HepG2 (cell line): ENCODE results near the gene DENND11. TPM values are rescaled to one million over a fixed set of nuclear protein-coding genes. Genes with fewer than 3 reads are reported as not detected.

Experiments used
- ATAC-seq: fragments of 200-7000 bp; cut with Tn5 transposase; 3 replicates; pipeline ENCODE4 v1.9.1; 2020; ENCODE audit warnings: mild to moderate bottlenecking, moderate library complexity
- BruUV-seq: library from RNA; stranded (reverse); fragments of 400-500 nt; replicated peaks from 2 replicates; lab custom pipeline; 2021; lab: Mats Ljungman, UMichigan
- CTCF ChIA-PET: fragments of 300-600 bp; formaldehyde crosslinking; extraction: SDS; loops from one replicate; lab custom pipeline; 2021; ENCODE audit warnings: low total read pairs, inconsistent platforms, low intra/inter-chr PET ratio; lab: Yijun Ruan, JAX
- POLR2A ChIA-PET: fragments of 350-600 bp; sonication (Branson Sonifier 250); formaldehyde crosslinking; loops from one replicate; lab custom pipeline; 2020; ENCODE audit warnings: antibody characterized with exemption, inconsistent platforms; lab: Yijun Ruan, JAX
- DNase-seq: peaks from one replicate; pipeline ENCODE4 v3.0.0-alpha.2; 2015; ENCODE audit warnings: low spot score
- FAIRE-seq: peaks from 3 replicates; lab custom pipeline; 2011; peaks lifted over from hg19 to GRCh38; lab: Jason Lieb, UNC
- H2AFZ ChIP-seq: one replicate; pipeline ENCODE4 v1.6.1; 2011; ENCODE audit warnings: low read length, inconsistent platforms
- H3K27ac ChIP-seq: fragments of 300-600 bp; 3 replicates; pipeline ENCODE4 v1.8.0; 2011; ENCODE audit warnings: mixed run types, mild to moderate bottlenecking, mixed read lengths, low read length, inconsistent platforms; ENCODE audit not compliant: insufficient read depth; ENCODE audit errors: extremely low read length
- H3K27me3 ChIP-seq, 2 experiments: fragments of 200-600 bp in 1 of 2; 2 replicates in 1 of 2; 3 replicates in 1 of 2; pipeline versions ENCODE4 v1.6.0 to v1.8.0; 2011; ENCODE audit warnings: low read length in 2 of 2, mild to moderate bottlenecking in 2 of 2, moderate library complexity in 2 of 2, inconsistent platforms in 1 of 2; ENCODE audit not compliant: insufficient read depth in 2 of 2, control insufficient read depth in 1 of 2
- H3K36me3 ChIP-seq, 2 experiments: fragments of 200-600 bp in 1 of 2; replicated peaks in 1 of 2; 2 replicates in 1 of 2; 3 replicates in 1 of 2; pipeline versions ENCODE4 v1.5.1 to v1.8.0; 2011; ENCODE audit warnings: low read length in 2 of 2, inconsistent platforms in 1 of 2; ENCODE audit not compliant: insufficient read depth in 2 of 2, control insufficient read depth in 1 of 2
- H3K4me1 ChIP-seq: 2 replicates; pipeline ENCODE4 v1.5.1; 2012; ENCODE audit warnings: low read length, inconsistent platforms; ENCODE audit not compliant: insufficient read depth
- H3K4me2 ChIP-seq: 2 replicates; pipeline ENCODE4 v1.6.0; 2011; ENCODE audit warnings: low read depth, low read length, inconsistent platforms
- H3K4me3 ChIP-seq, 3 experiments: fragments of 200-600 bp in 1 of 3; sonication (generic), shearing (Covaris generic) in 1 of 3; replicated peaks in 1 of 3; 2 replicates each; pipeline ENCODE4 v1.5.1; 2011 to 2016; ENCODE audit warnings: low read length in 3 of 3, inconsistent platforms in 2 of 3, low read depth in 2 of 3, mild to moderate bottlenecking in 2 of 3, control low read depth in 1 of 3, mixed read lengths in 1 of 3; ENCODE audit not compliant: insufficient read depth in 1 of 3
- H3K79me2 ChIP-seq: one replicate; pipeline ENCODE4 v1.6.1; 2011; ENCODE audit warnings: low read length, inconsistent platforms; ENCODE audit not compliant: insufficient read depth
- H3K9ac ChIP-seq: 2 replicates; pipeline ENCODE4 v1.6.0; 2011; ENCODE audit warnings: mild to moderate bottlenecking, low read depth, low read length, inconsistent platforms; ENCODE audit not compliant: insufficient read depth
- H3K9me3 ChIP-seq: 2 replicates; pipeline ENCODE4 v1.5.1; 2012; ENCODE audit warnings: mild to moderate bottlenecking, low read length
- H4K20me1 ChIP-seq: 2 replicates; pipeline ENCODE4 v1.6.0; 2011; ENCODE audit warnings: inconsistent platforms, mild to moderate bottlenecking, low read length, moderate library complexity; ENCODE audit not compliant: insufficient read depth
- DPF2 ChIP-seq: sonication (generic); formaldehyde crosslinking; IDR thresholded peaks from 2 replicates; pipeline ENCODE4 v1.4.0; 2020; ENCODE audit warnings: mild to moderate bottlenecking, low read depth, missing genetic modification reagents, borderline replicate concordance
- ELF4 ChIP-seq: sonication (generic); formaldehyde crosslinking; IDR thresholded peaks from 2 replicates; pipeline ENCODE4 v1.5.0; 2020; ENCODE audit warnings: missing genetic modification reagents, mild to moderate bottlenecking, moderate library complexity, borderline replicate concordance
- PAX8 ChIP-seq: sonication (generic); formaldehyde crosslinking; IDR thresholded peaks from 2 replicates; pipeline ENCODE4 v1.8.0; 2022; ENCODE audit warnings: mild to moderate bottlenecking, missing genetic modification reagents, borderline replicate concordance
- SMYD3 ChIP-seq: sonication (generic); formaldehyde crosslinking; IDR thresholded peaks from 2 replicates; pipeline ENCODE4 v1.8.1; 2023; ENCODE audit warnings: mild to moderate bottlenecking, missing genetic modification reagents
- TEF ChIP-seq: sonication (generic); formaldehyde crosslinking; IDR thresholded peaks from 2 replicates; pipeline ENCODE4 v1.5.0; 2020; ENCODE audit warnings: missing genetic modification reagents
- ZNF232 ChIP-seq: sonication (generic); formaldehyde crosslinking; IDR thresholded peaks from 2 replicates; pipeline ENCODE4 v1.4.0; 2020; ENCODE audit warnings: missing genetic modification reagents, borderline replicate concordance
- ZNF317 ChIP-seq: sonication (generic); formaldehyde crosslinking; IDR thresholded peaks from 2 replicates; pipeline ENCODE4 v1.5.0; 2020; ENCODE audit warnings: mild to moderate bottlenecking, missing genetic modification reagents
- ZNF383 ChIP-seq: sonication (generic); formaldehyde crosslinking; IDR thresholded peaks from 2 replicates; pipeline ENCODE4 v1.4.0; 2020; ENCODE audit warnings: missing genetic modification reagents, mild to moderate bottlenecking, borderline replicate concordance
- ZNF569 ChIP-seq: sonication (generic); formaldehyde crosslinking; IDR thresholded peaks from 2 replicates; pipeline ENCODE4 v1.5.0; 2020; ENCODE audit warnings: mild to moderate bottlenecking, missing genetic modification reagents, moderate library complexity, borderline replicate concordance
- ZNF607 ChIP-seq: sonication (generic); formaldehyde crosslinking; IDR thresholded peaks from 2 replicates; pipeline ENCODE4 v1.5.1; 2020; ENCODE audit warnings: missing genetic modification reagents, mild to moderate bottlenecking, borderline replicate concordance
- ZSCAN12 ChIP-seq: sonication (generic); formaldehyde crosslinking; IDR thresholded peaks from 2 replicates; pipeline ENCODE4 v1.9.0; 2021; ENCODE audit warnings: mild to moderate bottlenecking, missing genetic modification reagents
- WGBS: methylation state at CpG from one replicate; pipeline ENCODE4 v1.1.6; 2017; ENCODE audit warnings: low lambda C conversion rate; 5-methylcytosine and 5-hydroxymethylcytosine counted together
- in situ Hi-C: cut with HindIII; loops from 2 replicates; pipeline ENCODE4 v1.10.0; 2017; ENCODE audit warnings: low pct_unique_long_range_greater_than_20kb; ENCODE audit not compliant: extremely low pct_ligation_motif_present
- intact Hi-C: fragments of 100-400 bp; cut with micrococcal nuclease; formaldehyde crosslinking; loops from one replicate; pipeline ENCODE4 v1.10.0; 2022; ENCODE audit not compliant: unreplicated experiment
- polyA plus RNA-seq, 8 experiments: library from polyadenylated mRNA; depleted of rRNA in 3 of 8; stranded (reverse) in 7 of 8; unstranded in 1 of 8; fragments of >200 nt; fragmentation: Illumina TruSeq in 4 of 8; extraction: Trizol in 4 of 8; gene quantifications; 2 replicates each; pipeline versions ENCODE4 v1.2.1 to v1.2.3, GENCODE V29; 2011 to 2016; ENCODE audit warnings: low read depth in 4 of 8, missing spikeins in 1 of 8, mixed read lengths in 1 of 8; ENCODE audit not compliant: insufficient read depth in 1 of 8
- total RNA-seq, 5 experiments: library from RNA; depleted of rRNA; stranded (reverse); fragments of >200 nt; fragmentation: Illumina TruSeq; extraction: Trizol; gene quantifications; 2 replicates each; pipeline ENCODE4 v1.2.3, GENCODE V29; 2016; ENCODE audit warnings: low read depth in 1 of 5

DENND11 gene
- total and polyA plus RNA-seq, 2 of the 13 experiments (the other 11 are each of a cell fraction or from before 2014, with no cell fraction given), result 7.1 to 10.5 TPM

DNA sequence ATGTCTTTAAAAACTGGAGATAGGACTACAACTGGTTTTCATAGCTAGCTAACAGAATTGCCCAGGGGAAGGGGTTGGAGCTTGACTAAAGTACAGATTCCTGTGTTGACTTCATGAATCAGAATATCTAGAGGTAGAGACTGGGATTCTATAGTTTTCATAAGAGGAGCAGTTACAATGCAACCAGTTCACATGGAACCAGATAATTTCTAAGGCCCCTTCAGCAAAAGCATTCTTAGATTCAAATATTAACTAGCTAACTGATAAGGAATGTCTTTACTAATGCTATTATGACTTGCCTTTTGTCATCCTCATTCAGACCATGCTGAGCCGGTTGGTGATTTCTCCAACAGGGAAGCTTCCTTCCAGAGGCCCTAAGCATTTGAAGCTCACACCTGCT, 11.9 kb upstream of the DENND11 start:
- 8% methylated on average over 1 of the region's 1 CpG for WGBS
- DNase-seq (no peak), FAIRE-seq (no peak)
- in situ Hi-C loops, result no loop called here
- H3K27me3 ChIP-seq, result no peaks in the 10 kb centered on the region; a peak in 1 of 5 replicates
- H2AFZ ChIP-seq, result no peak overlapping the region
- no peaks in the 10 kb centered on the region for H3K79me2 ChIP-seq
- no peaks in the 10 kb centered on the region for H3K36me3 ChIP-seq
- BruUV-seq, result no TSS peak
- H4K20me1 ChIP-seq, result no peaks in the 10 kb centered on the region
- TF ChIP-seq ZNF317 (CRISPR knock-in tag) (no peak), SMYD3 (CRISPR knock-in tag) (no peak), ELF4 (CRISPR knock-in tag) (no peak), ZNF569 (no peak), DPF2 (CRISPR knock-in tag) (no peak), ZSCAN12 (no peak), ZNF607 (CRISPR knock-in tag) (no peak), TEF (CRISPR knock-in tag) (no peak), ZNF383 (CRISPR knock-in tag) (no peak), PAX8 (CRISPR knock-in tag) (no peak), ZNF232 (CRISPR knock-in tag) (no peak)
- TF ChIP-seq, all 625 proteins: peak for 0
- Histone ChIP-seq H3K4me3 (no peak overlapping the region), H3K4me2 (no peak overlapping the region), H3K9ac (no peak overlapping the region), H3K27ac (no peak overlapping the region), H3K9me3 (no peaks in the 10 kb centered on the region), H3K4me1 (peaks cover 14% of the 10 kb centered on the region)
- intact Hi-C loops, result no loop called here
- ChIA-PET CTCF (no interaction called here), POLR2A (no interaction called here)
- ATAC-seq, result no peak
